GM18505 (cell line): ENCODE results near the gene MLLT10.
A peak's percentile ranks its signal among the peaks of the same experiment; 100 is the strongest.
"Not testable (repeated sequence)": the region's sequence is repeated elsewhere in the genome, so short reads cannot be mapped to it uniquely, and the experiment has no call there.

Source experiments
- ATAC-seq: cut with Tn5 transposase; IDR thresholded peaks from one replicate; pipeline ENCODE4 v1.9.1; 2021; ENCODE audit not compliant: unreplicated experiment
- POLR2A ChIP-seq: IDR thresholded peaks from 4 replicates; pipeline ENCODE4 v1.6.1; 2011; ENCODE audit warnings: borderline replicate concordance; ENCODE audit not compliant: insufficient read depth, insufficient read length; ENCODE audit errors: extremely low read depth

MLLT10 gene

DNA sequence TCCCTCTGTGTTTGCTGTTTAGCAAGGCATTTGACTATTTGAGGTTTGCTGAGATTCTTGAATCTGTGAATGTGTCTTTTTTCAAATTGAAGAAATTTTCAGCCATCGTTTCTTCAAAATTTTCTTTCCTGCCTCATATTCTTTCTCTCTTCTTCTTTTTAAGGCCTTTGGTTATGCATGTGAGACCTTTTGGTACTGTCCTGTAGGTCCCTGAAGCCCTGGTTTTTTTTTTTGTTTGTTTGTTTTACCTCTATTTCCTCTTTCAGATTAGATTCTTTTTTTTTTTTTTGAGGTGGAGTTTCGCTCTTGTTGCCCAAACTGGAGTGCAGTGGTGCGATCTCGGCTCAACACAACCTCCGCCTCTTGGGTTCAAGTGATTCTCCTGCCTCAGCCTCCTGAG is 45.3 kb downstream of the MLLT10 start:
- ATAC-seq: no peak
- no peak for TF ChIP-seq POLR2A

DNA sequence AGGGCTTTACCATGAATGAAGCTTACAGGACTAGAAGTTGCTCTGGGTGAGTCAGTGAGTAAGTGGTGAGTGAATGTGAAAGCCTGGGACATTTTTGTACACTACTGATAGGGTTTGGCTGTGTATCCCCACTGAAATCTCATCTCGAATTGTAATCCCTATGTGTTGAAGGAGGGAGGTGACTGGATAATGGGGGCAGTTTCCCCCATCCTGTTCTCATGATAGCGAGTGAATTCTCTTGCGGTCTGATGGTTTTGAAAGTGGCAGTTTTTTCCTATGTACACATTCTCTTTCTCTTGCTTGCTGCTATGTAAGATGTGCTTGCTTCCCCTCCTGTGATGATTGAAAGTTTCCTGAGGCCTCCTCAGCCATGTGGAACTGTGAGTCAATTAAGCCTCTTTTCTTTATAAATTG is 47.4 kb downstream of the MLLT10 start:
- ATAC-seq: peak; percentile 75

DNA sequence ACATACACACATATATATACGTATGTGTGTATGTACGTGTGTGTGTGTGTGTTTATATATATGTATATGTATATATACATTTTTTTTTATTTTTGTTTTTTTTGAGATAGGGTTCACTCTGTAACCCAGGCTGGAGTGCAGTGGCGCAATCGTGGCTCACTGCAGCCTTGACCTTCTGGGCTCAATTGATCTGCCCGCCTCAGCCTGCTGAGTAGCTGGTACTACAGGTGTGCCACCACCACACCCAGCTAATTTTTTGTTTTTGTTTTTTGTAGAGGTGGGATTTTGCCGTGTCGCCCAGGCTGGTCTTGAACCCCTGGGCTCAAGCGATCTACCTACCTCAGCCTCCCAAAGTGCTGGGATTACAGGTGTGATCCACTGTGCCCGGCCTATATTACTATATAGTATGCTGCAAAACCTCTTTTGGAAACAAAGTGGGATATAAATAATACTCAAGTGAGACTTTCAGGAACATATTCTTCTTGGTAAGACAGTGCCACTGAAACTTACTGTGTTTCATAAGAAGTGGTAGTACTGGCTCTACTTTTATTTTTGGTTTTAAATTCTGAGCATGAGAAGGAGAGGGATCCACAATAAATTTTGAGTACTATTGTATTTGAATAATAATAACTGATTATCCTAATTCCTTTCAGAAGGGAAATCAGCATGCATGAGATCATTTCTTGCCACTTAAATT is 51.0 kb downstream of the MLLT10 start:
- TF ChIP-seq POLR2A: no peak
- ATAC-seq: no peak

DNA sequence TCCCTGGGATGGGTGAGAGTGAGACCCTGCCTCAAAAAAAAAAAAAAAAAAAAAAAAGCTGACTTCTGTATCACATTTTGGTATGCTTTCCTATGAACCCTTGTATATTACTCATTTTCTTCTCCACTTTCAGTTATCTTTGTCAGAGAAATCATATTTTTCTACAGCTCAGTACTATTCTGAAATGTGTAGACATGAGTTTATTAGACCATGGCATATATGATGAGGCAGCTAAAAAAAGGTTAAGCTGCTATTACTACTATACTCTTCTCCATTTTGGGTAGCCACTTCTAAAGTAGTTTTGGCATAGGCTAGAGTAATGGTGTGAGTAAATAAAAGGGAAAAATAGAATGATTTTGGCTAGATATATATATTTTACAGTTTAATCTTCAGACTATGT is 53.4 kb downstream of the MLLT10 start:
- ATAC-seq: no peak
- no peak for TF ChIP-seq POLR2A

DNA sequence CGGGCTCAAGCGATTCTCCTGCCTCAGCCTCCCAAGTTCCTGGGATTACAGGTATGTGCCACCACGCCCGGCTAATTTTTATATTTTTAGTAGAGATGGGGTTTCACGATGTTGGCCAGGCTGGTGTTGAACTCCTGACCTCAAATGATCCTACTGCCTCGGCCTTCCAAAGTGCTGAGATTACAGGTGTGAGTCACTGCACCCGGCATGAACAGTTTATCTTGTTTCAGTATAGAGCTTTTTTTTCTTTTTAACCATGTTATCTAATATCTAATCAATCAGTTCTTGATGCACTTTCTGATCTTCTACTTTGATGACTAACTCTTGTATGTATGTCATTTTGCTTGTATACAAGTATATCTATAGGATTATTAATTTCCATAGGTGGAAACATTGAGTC is 54.1 kb downstream of the MLLT10 start:
- ATAC-seq: not testable (repeated sequence)

- no peak for TF ChIP-seq POLR2A
- ATAC-seq: no peak
Observed at GRCh38 chr10:21593986-21594385, 60.0 kb downstream of the MLLT10 start.

- ATAC-seq: no peak
Observed at GRCh38 chr10:21599582-21599981, 65.5 kb downstream of the MLLT10 start.

DNA sequence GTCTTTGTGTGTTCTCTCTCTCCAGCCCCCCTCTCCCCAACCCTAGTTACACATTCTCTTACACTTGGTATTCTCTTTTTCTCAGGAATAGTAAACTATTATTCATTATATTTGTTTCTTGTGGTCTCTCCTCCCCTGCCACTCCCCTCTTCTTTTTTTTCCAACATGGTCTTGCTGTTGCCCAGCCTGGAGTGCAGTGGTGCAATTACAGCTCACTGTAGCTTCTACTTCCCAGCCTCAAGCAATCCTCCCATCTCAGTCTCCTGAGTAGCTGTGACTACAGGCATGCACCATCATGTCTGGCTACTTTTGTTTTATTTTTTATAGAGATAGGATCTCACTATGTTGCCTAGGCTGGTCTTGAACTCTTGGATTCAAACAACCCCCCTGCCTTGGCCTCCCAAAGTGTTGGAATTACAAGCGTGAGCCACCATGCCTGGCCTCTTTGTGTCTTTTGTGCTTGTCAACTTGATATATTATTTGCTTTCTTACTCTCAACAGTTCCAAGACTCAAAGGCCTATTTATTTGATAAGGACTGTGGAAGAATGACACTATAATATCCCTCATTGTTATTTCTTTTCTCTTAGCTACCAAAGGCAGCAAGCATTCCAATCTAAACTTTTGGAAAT is 66.9 kb downstream of the MLLT10 start:
- no peak for ATAC-seq
- no peak for TF ChIP-seq POLR2A

More at GRCh38 chr10:21599582-21599981, 65.5 kb downstream of the MLLT10 start:
- TF ChIP-seq POLR2A: no peak

DNA sequence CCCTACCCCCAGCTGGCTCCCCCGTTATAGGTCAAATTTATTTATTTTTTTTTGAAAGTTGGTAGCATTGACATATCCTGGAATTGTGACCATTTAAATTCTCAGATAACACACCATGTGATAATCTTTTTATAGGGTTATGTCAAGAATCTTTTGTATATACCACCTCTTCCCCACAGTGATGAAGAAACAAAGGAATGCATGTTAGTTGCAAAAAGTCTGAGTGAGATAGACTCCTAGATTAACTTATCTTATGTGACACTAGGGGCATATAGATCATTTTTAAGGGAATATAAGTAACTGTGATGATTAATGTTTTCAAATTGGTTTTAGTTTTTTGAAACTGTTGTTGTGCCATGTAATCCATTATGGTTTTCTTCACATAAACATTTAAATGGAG is 68.3 kb downstream of the MLLT10 start:
- ATAC-seq: no peak
- TF ChIP-seq POLR2A: no peak

GRCh38 chr10:21603721-21604120 is 69.7 kb downstream of the MLLT10 start:
- ATAC-seq: no peak
- no peak for TF ChIP-seq POLR2A

- TF ChIP-seq POLR2A: no peak
Observed at GRCh38 chr10:21604651-21605050, 70.6 kb downstream of the MLLT10 start.

GRCh38 chr10:21607907-21608306 is 73.9 kb downstream of the MLLT10 start:
- no peak for TF ChIP-seq POLR2A
- no peak for ATAC-seq

More at GRCh38 chr10:21604651-21605050, 70.6 kb downstream of the MLLT10 start:
- no peak for ATAC-seq

- no peak for ATAC-seq
- TF ChIP-seq POLR2A: no peak
Observed at GRCh38 chr10:21614000-21614399, 80.0 kb downstream of the MLLT10 start.

DNA sequence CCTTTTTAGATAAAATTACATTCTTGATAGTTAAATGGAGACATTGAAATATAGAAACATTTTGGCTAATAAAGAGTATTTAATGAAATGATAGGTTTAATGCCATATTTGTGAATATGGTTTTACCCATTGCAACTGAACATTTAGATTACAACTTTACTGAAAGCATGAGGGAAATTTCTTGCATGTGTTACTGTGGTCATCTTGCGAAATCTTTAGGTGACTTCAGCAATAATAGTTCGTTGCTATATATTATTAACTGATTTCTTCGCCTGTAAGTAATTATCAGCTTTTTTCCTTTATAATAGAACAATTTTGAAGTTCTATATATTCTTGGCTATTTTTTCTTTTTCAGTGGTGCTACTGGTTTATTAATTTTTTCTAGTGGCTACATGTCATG is 83.2 kb downstream of the MLLT10 start:
- no peak for TF ChIP-seq POLR2A
- no peak for ATAC-seq
